GM19438 (cell line): ENCODE measurements around the gene ADCY1.

Experiments used
- ATAC-seq: cut with Tn5 transposase; IDR thresholded peaks from one replicate; pipeline ENCODE4 v1.9.1; 2021; ENCODE audit warnings: low read depth; ENCODE audit not compliant: unreplicated experiment

ADCY1 gene

GRCh38 chr7:45649560-45650346 lies 75.6 kb downstream of the ADCY1 start:
- ATAC-seq = no peak

- ATAC-seq = no peak
These were observed 76.5 kb downstream of the ADCY1 start for GRCh38 chr7:45650404-45651394.

- ATAC-seq = no peak
These were observed 77.4 kb downstream of the ADCY1 start for GRCh38 chr7:45651540-45651939.

GRCh38 chr7:45652630-45653029 lies 78.5 kb downstream of the ADCY1 start:
- no peak for ATAC-seq

- ATAC-seq = no peak
These were observed 79.2 kb downstream of the ADCY1 start for GRCh38 chr7:45653209-45653907.

- ATAC-seq = no peak
These were observed 80.2 kb downstream of the ADCY1 start for GRCh38 chr7:45654341-45654740.

GRCh38 chr7:45655539-45655938 lies 81.4 kb downstream of the ADCY1 start:
- ATAC-seq = no peak

- no peak for ATAC-seq
These were observed 82.3 kb downstream of the ADCY1 start for GRCh38 chr7:45656431-45656830.

- no peak for ATAC-seq
These were observed 83.1 kb downstream of the ADCY1 start for GRCh38 chr7:45657136-45657889.

- no peak for ATAC-seq
These were observed 83.9 kb downstream of the ADCY1 start for GRCh38 chr7:45657890-45658715.

GRCh38 chr7:45658716-45659495 lies 84.7 kb downstream of the ADCY1 start:
- ATAC-seq = no peak

GRCh38 chr7:45659496-45660139 lies 85.5 kb downstream of the ADCY1 start:
- ATAC-seq = no peak

- no peak for ATAC-seq
These were observed 86.2 kb downstream of the ADCY1 start for GRCh38 chr7:45660201-45660900.

- no peak for ATAC-seq
These were observed 86.7 kb downstream of the ADCY1 start for GRCh38 chr7:45660901-45661211.

- ATAC-seq = no peak
These were observed 87.3 kb downstream of the ADCY1 start for GRCh38 chr7:45661302-45661995.

- ATAC-seq = no peak
These were observed 87.8 kb downstream of the ADCY1 start for GRCh38 chr7:45662018-45662417.

GRCh38 chr7:45662540-45663166 lies 88.5 kb downstream of the ADCY1 start:
- no peak for ATAC-seq
